ENCODE data around the gene GIMAP5. TPM values are rescaled to one million over a fixed set of nuclear protein-coding genes. Genes with fewer than 3 reads are reported as not detected.

The GIMAP5 gene
- polyA plus RNA-seq, 1 donor from 2014 or later = 16.3 TPM

DNA sequence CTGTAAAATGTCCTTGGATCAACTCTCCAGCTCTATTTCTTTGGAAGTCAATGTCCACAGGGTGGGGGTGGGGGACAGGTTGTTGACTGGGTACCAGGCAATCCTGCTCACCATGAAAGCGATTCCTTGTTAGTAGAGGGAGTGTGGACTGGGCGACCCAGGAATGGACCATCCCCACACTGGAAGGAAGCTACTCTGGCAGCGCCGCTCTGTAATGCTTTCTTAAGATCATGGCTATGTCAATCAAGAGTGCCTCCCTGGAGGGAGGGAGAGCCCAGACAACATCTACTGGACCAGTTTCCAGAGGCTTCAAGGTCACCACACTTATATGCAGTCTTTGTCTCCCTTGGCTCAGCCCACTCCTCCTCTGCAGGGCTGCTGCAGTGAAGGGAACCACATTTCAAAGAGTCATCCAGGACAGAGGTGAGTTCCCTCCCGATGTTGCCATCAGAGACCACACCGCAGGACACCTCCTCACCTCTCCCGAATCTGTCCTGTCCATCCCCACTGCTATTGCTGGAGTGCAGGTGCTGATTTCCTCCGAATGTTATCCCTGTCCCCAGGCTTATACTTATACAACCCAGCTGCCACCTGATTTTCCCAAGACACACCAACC is 6.9 kb downstream of the GIMAP5 start:
- Mint-ChIP-seq H3K4me3 (peak overlapping the region in 1 of 4 donors; percentile 18), H3K4me1 (peaks cover 0 to 2% (median 0%) of the 10 kb centered on the region in 3 donors), H3K36me3 (peaks cover 4% of the 10 kb centered on the region), H3K27me3 (peaks cover 12% of the 10 kb centered on the region), H3K27ac (no peak overlapping the region), H3K9me3 (no peaks in the 10 kb centered on the region)

GRCh38 chr7:150745086-150745485 is 7.9 kb downstream of the GIMAP5 start:
- Mint-ChIP-seq H3K27ac (peak overlapping the region in 2 of 3 donors; percentile 3 to 80), H3K4me1 (peaks cover 0 to 2% (median 0%) of the 10 kb centered on the region in 3 donors), H3K9me3 (no peaks in the 10 kb centered on the region), H3K27me3 (peaks cover 10% of the 10 kb centered on the region), H3K36me3 (peaks cover 4% of the 10 kb centered on the region), H3K4me3 (no peak overlapping the region)

- H3K27me3 Mint-ChIP-seq = peaks cover 8% of the 10 kb centered on the region
- H3K27ac Mint-ChIP-seq = peak overlapping the region in 1 of 3 donors; percentile 80
- no peak overlapping the region for H3K4me3 Mint-ChIP-seq
- H3K4me1 Mint-ChIP-seq = peaks cover 0 to 2% (median 0%) of the 10 kb centered on the region in 3 donors
- H3K9me3 Mint-ChIP-seq = no peaks in the 10 kb centered on the region
- peaks cover 2% of the 10 kb centered on the region for H3K36me3 Mint-ChIP-seq
Measured at GRCh38 chr7:150745876-150746275, 8.7 kb downstream of the GIMAP5 start.

GRCh38 chr7:150746921-150747320 is 9.7 kb downstream of the GIMAP5 start:
- Mint-ChIP-seq H3K4me1 (peaks cover 0 to 2% (median 0%) of the 10 kb centered on the region in 3 donors), H3K36me3 (peaks cover 2% of the 10 kb centered on the region), H3K4me3 (no peak overlapping the region), H3K9me3 (no peaks in the 10 kb centered on the region), H3K27me3 (peaks cover 6% of the 10 kb centered on the region), H3K27ac (no peak overlapping the region)

DNA sequence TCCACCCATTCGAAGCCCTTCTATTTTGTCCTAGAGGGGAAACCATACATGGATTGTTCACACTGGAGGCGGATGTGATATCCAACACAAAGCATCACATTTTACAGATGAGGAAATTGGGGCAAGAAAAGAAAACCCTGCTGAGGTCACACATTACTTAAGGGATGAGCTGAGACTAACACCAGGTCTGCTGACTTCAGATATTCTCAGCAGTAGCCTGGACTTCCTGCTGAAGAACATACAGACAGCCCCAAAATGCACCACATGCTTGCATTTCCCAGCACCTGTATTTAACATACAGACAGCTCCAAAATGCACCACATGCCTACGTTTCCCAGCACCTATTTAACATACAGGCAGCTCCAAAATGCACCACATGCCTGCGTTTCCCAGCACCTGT is 11.2 kb downstream of the GIMAP5 start:
- H3K27me3 Mint-ChIP-seq = peaks cover 7% of the 10 kb centered on the region

GRCh38 chr7:150751702-150752101 is 14.5 kb downstream of the GIMAP5 start:
- Mint-ChIP-seq H3K27ac (no peak overlapping the region), H3K36me3 (no peaks in the 10 kb centered on the region), H3K9me3 (no peaks in the 10 kb centered on the region), H3K4me1 (peaks cover 6 to 18% (median 15%) of the 10 kb centered on the region in 3 donors), H3K4me3 (no peak overlapping the region), H3K27me3 (peaks cover 3% of the 10 kb centered on the region)

More for the DNA sequence above, 11.2 kb downstream of the GIMAP5 start:
- no peaks in the 10 kb centered on the region for H3K36me3 Mint-ChIP-seq
- peak overlapping the region in 1 of 3 donors; percentile 46 for H3K27ac Mint-ChIP-seq
- peaks cover 0 to 2% (median 0%) of the 10 kb centered on the region in 3 donors for H3K4me1 Mint-ChIP-seq
- H3K9me3 Mint-ChIP-seq = no peaks in the 10 kb centered on the region
- no peak overlapping the region for H3K4me3 Mint-ChIP-seq

GRCh38 chr7:150753239-150753638 is 16.0 kb downstream of the GIMAP5 start:
- Mint-ChIP-seq H3K9me3 (no peaks in the 10 kb centered on the region), H3K36me3 (no peaks in the 10 kb centered on the region), H3K4me3 (peak overlapping the region in 1 of 4 donors; percentile 28), H3K4me1 (peaks cover 6 to 19% (median 15%) of the 10 kb centered on the region in 3 donors), H3K27ac (peak overlapping the region in 1 of 3 donors; percentile 14), H3K27me3 (peaks cover 6% of the 10 kb centered on the region)

GRCh38 chr7:150753826-150754603 is 16.8 kb downstream of the GIMAP5 start:
- Mint-ChIP-seq H3K36me3 (no peaks in the 10 kb centered on the region), H3K4me1 (peaks cover 6 to 19% (median 15%) of the 10 kb centered on the region in 3 donors), H3K4me3 (no peak overlapping the region), H3K27ac (peak overlapping the region in 2 of 3 donors; percentile 25 to 63), H3K9me3 (no peaks in the 10 kb centered on the region), H3K27me3 (peaks cover 6% of the 10 kb centered on the region)

DNA sequence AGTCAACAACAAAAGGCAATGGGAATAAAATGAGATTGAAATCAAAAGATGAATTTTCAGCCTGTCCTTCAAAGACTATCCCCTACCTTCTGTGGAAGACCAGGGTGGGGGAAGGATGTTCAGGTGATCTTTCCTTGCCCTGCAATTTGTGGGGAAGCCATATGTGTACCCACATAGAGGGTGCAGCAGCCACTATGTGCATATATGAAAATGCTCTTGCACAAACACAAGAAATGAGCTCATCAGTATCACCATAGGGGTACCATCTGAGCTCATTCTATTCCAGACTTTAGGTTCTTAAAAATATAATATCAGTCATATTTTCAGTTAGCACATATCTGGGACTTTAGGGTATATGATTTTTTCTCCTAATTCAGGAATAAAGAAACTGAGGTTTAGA is 17.7 kb downstream of the GIMAP5 start:
- H3K4me1 Mint-ChIP-seq = peaks cover 6 to 19% (median 15%) of the 10 kb centered on the region in 3 donors
- no peaks in the 10 kb centered on the region for H3K9me3 Mint-ChIP-seq
- H3K36me3 Mint-ChIP-seq = no peaks in the 10 kb centered on the region
- H3K27me3 Mint-ChIP-seq = peaks cover 6% of the 10 kb centered on the region
- peak overlapping the region; percentile 15 to 98 (median 80) for H3K27ac Mint-ChIP-seq
- H3K4me3 Mint-ChIP-seq = peak overlapping the region in 2 of 4 donors; percentile 9 to 12

DNA sequence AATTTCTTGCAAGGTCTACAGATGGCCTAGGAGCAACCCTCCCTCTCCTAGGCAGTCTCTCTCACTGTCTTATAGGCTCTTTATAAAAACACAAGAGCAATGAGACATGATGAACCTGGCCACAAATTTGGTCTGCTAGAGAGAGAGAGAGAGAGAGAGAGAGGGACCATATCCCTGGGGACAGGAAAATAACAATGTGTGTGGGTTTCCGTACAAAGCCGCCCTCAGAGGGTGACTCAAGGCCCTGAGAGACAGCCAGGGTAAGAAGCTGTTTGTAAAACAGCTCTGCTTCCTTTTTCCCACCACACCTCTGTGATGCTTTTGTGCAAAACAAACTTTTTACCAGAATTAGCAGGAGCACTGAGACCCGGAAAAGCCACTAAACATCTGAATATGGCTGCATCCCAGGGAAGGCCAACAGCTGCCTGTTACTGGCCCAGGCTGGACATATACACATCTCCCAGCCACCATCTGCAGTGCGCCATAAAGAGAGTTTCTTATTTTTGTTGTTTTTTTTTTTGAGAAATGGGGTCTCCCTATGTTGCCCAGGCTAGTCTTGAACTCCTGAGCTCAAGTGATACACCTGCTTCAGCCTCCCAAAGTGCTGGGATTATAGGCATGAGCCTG is 18.4 kb downstream of the GIMAP5 start:
- peak overlapping the region; percentile 15 to 98 (median 80) for H3K27ac Mint-ChIP-seq
- peaks cover 0 to 2% (median 0%) of the 10 kb centered on the region in 3 donors for H3K9me3 Mint-ChIP-seq

DNA sequence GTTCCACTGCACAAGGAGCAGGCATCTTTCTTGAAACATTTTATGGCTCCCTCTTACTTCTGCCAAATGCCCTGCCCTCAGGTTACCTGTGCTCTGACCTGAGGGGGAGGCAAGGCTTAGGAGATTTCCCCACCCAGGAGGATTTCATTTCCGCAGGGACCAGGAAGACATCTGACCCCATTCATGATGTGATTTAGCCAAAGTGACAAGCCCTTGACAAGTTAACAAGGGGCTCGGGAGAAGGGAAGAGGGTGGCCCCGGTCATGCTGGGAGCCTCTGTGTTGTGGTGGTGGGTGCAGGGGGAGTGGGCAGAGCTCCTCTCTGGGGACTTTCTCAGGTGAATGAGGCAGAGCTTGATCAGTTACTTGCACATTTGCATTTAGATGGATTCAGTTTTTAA is 18.9 kb downstream of the GIMAP5 start:
- H3K4me3 Mint-ChIP-seq = peak overlapping the region in 1 of 4 donors; percentile 73
- peaks cover 0 to 2% (median 1%) of the 10 kb centered on the region in 3 donors for H3K9me3 Mint-ChIP-seq
- peak overlapping the region in 2 of 3 donors; percentile 80 to 98 for H3K27ac Mint-ChIP-seq
- H3K27me3 Mint-ChIP-seq = peaks cover 9% of the 10 kb centered on the region
- H3K36me3 Mint-ChIP-seq = peaks cover 2% of the 10 kb centered on the region
- peaks cover 6 to 19% (median 15%) of the 10 kb centered on the region in 3 donors for H3K4me1 Mint-ChIP-seq

More for the DNA sequence above, 18.4 kb downstream of the GIMAP5 start:
- Mint-ChIP-seq H3K36me3 (peaks cover 2% of the 10 kb centered on the region), H3K4me3 (peak overlapping the region in 3 of 4 donors; percentile 12 to 59 (median 58)), H3K4me1 (peaks cover 6 to 19% (median 15%) of the 10 kb centered on the region in 3 donors), H3K27me3 (peaks cover 9% of the 10 kb centered on the region)

- Mint-ChIP-seq H3K4me3 (peak overlapping the region in 1 of 4 donors; percentile 73), H3K9me3 (peaks cover 0 to 7% (median 6%) of the 10 kb centered on the region in 3 donors), H3K27me3 (peaks cover 9% of the 10 kb centered on the region), H3K36me3 (peaks cover 2% of the 10 kb centered on the region), H3K4me1 (peaks cover 6 to 19% (median 15%) of the 10 kb centered on the region in 3 donors), H3K27ac (no peak overlapping the region)
Measured at GRCh38 chr7:150756858-150757257, 19.6 kb downstream of the GIMAP5 start.

DNA sequence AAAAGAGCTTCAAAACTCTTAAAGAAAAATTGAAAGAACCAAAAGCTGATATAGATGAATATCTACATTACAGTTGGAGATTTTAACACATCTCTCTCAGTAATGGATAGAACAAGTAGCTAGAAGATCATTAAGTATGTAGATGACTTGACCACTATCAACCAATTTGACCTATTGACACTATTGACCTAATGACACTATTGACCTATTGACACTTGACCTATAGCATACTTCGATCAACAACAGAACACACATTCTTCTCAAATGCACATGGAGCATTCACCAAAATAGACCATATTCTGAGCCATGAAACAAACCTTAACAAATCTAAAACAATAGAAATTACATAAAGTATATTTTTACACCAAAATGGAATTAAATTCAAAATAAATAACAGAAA is 22.3 kb downstream of the GIMAP5 start:
- H3K4me1 Mint-ChIP-seq = peaks cover 6 to 19% (median 15%) of the 10 kb centered on the region in 3 donors
- H3K9me3 Mint-ChIP-seq = peaks cover 0 to 10% (median 6%) of the 10 kb centered on the region in 3 donors
- H3K4me3 Mint-ChIP-seq = no peak overlapping the region
- peaks cover 2% of the 10 kb centered on the region for H3K36me3 Mint-ChIP-seq
- H3K27ac Mint-ChIP-seq = no peak overlapping the region
- peaks cover 8% of the 10 kb centered on the region for H3K27me3 Mint-ChIP-seq

GRCh38 chr7:150766334-150766709 is 29.1 kb downstream of the GIMAP5 start:
- no peak overlapping the region for H3K4me3 Mint-ChIP-seq
- no peaks in the 10 kb centered on the region for H3K36me3 Mint-ChIP-seq
- no peak overlapping the region for H3K27ac Mint-ChIP-seq
- peaks cover 3% of the 10 kb centered on the region for H3K27me3 Mint-ChIP-seq
- no peaks in the 10 kb centered on the region for H3K4me1 Mint-ChIP-seq
- H3K9me3 Mint-ChIP-seq = peaks cover 0 to 10% (median 3%) of the 10 kb centered on the region in 3 donors

GRCh38 chr7:150769768-150770167 is 32.5 kb downstream of the GIMAP5 start:
- H3K36me3 Mint-ChIP-seq = no peaks in the 10 kb centered on the region
- peaks cover 0 to 15% (median 11%) of the 10 kb centered on the region in 3 donors for H3K9me3 Mint-ChIP-seq
- H3K27ac Mint-ChIP-seq = no peak overlapping the region
- H3K27me3 Mint-ChIP-seq = no peaks in the 10 kb centered on the region
- H3K4me1 Mint-ChIP-seq = no peaks in the 10 kb centered on the region
- H3K4me3 Mint-ChIP-seq = no peak overlapping the region

All from IgD-negative memory B cell (primary cell).